Right lobe of liver (tissue), 6 donors: ENCODE data around the gene PSMD12. TPM values are rescaled to one million over a fixed set of nuclear protein-coding genes. Genes with fewer than 3 reads are reported as not detected.

Experiments
- ATAC-seq, 4 donors: fragments of 200-7000 bp; cut with Tn5 transposase; one replicate each; pipeline ENCODE4 v1.9.1; 2020; ENCODE audit warnings: mild to moderate bottlenecking in 4 of 4, moderate library complexity in 4 of 4
- DNase-seq, 3 donors: peaks; one replicate each; pipeline ENCODE4 v3.0.0-alpha.2; 2020
- H3K27ac ChIP-seq, 3 donors: fragments of 200-600 bp; one replicate each; pipeline ENCODE4 v1.8.0; 2022
- H3K27me3 ChIP-seq, 2 donors: fragments of 200-600 bp; one replicate each; pipeline ENCODE4 v1.8.0; 2022
- H3K36me3 ChIP-seq, 4 donors: fragments of 200-600 bp; sonication (generic) in 1 of 4; one replicate each; pipeline versions ENCODE4 v1.5.1 to v1.8.0; 2017 to 2022; ENCODE audit warnings: control low read depth in 1 of 4
- H3K4me1 ChIP-seq, 4 donors: fragments of 200-600 bp; sonication (generic) in 1 of 4; one replicate each; pipeline versions ENCODE4 v1.5.1 to v1.8.0; 2017 to 2022; ENCODE audit warnings: control low read depth in 1 of 4
- H3K4me3 ChIP-seq, 3 donors: fragments of 200-600 bp; one replicate each; pipeline ENCODE4 v1.8.0; 2022
- H3K9me3 ChIP-seq, 4 donors: fragments of 200-600 bp; sonication (generic) in 1 of 4; one replicate each; pipeline versions ENCODE4 v1.5.1 to v1.8.0; 2017 to 2022; ENCODE audit warnings: control low read depth in 1 of 4
- CTCF ChIP-seq, 4 donors: fragments of 200-600 bp in 3 of 4; fragments of 450-650 bp in 1 of 4; IDR thresholded peaks; one replicate each; pipeline versions ENCODE4 v1.5.1 to v1.8.0; 2016 to 2022; ENCODE audit warnings: antibody characterized with exemption in 4 of 4, mild to moderate bottlenecking in 2 of 4
- POLR2A ChIP-seq: fragments of 450-650 bp; IDR thresholded peaks from one replicate; pipeline ENCODE4 v1.6.1; 2017; ENCODE audit warnings: antibody characterized with exemption, mild to moderate bottlenecking
- WGBS: methylation state at CpG from one replicate; pipeline ENCODE4 v1.1.6; 2018; ENCODE audit warnings: low coverage, low lambda C conversion rate; ENCODE audit not compliant: insufficient coverage; ENCODE audit errors: missing lambda C conversion rate; 5-methylcytosine and 5-hydroxymethylcytosine counted together
- intact Hi-C, 2 donors: fragments of 100-400 bp; cut with DNase I; formaldehyde crosslinking; loops; one replicate each; pipeline versions ENCODE4 v1.11.2 to v1.14.1; 2022
- long read RNA-seq: library from polyadenylated mRNA; unstranded; transcript quantifications from one replicate; pipeline ENCODE4 v2.0.0, GENCODE V29; 2019
- total RNA-seq, 6 experiments: library from RNA; depleted of rRNA in 2 of 6; stranded (reverse); fragments of >200 nt in 2 of 6; fragmentation: NEBNext Ultra II Directional in 3 of 6; extraction: Animal tissue kit (Norgen Biotek cat#: 25700) in 3 of 6; gene quantifications; one replicate each; pipeline versions ENCODE4 v1.1.0 to v1.2.4, GENCODE V29; 2016 to 2023
- donor health status: DM: no; HTN: yes; CAD: no.
- donor health status: DM: no; HTN: no; CAD: no.
- donor health status: DM: no; HTN: no; CAD: no.
- donor health status: DM: no; HTN: yes; CAD: no.
- donor health status: DM: no; HTN: yes; CAD: no.

PSMD12 gene
- 10 to 100 TPM; 27.3 to 40.1 (median 31.1) TPM for total RNA-seq
- long read RNA-seq, full-length matches to known transcripts, result 7 of 11 reads
- long read RNA-seq, partial matches to known transcripts, result 4 of 11 reads
- long read RNA-seq, other reads (novel, unspliced or antisense), result 0 of 11 reads

- H3K27me3 ChIP-seq, result no peaks in the 10 kb centered on the region
- peaks cover 0 to 7% (median 0%) of the 10 kb centered on the region in 4 donors for H3K36me3 ChIP-seq
- intact Hi-C loops, result no loop called here
- peak; percentile 91 to 98 (median 95) for ATAC-seq
- peak; percentile 95 to 97 (median 96) for DNase-seq
- H3K27ac ChIP-seq, result peak within 1 kb of the TSS; percentile 96 to 98 (median 97)
- TF ChIP-seq POLR2A (peak; percentile 91), CTCF (IDR thresholded peaks at IDR 0.05) (no peak)
- peaks cover 0 to 28% (median 10%) of the 10 kb centered on the region in 4 donors for H3K4me1 ChIP-seq
- H3K4me3 ChIP-seq, result peak within 1 kb of the TSS; percentile 88 to 96 (median 93)
- no peaks in the 10 kb centered on the region for H3K9me3 ChIP-seq
- WGBS, result 4% methylated on average over 7 of the region's 55 CpGs
Observed at GRCh38 chr17:67366193-67367157, at the start of gene PSMD12. Gene PSMD12 (minus strand): TSS chr17:67366577. CDS start chr17:67366519, 58 bp downstream.

GRCh38 chr17:67415291-67415690 lies 48.9 kb upstream of the PSMD12 start:
- TF ChIP-seq CTCF (IDR thresholded peaks at IDR 0.05), result no peak
- TF ChIP-seq POLR2A, result no peak

GRCh38 chr17:67414559-67414958 lies 48.2 kb upstream of the PSMD12 start:
- no peaks in the 10 kb centered on the region for H3K9me3 ChIP-seq
- intact Hi-C loops, result no loop called here
- H3K27me3 ChIP-seq, result no peaks in the 10 kb centered on the region
- DNase-seq (no peak), ATAC-seq (peak; percentile 55 to 75 (median 70))
- TF ChIP-seq CTCF (IDR thresholded peaks at IDR 0.05) (no peak), POLR2A (no peak)
- H3K4me1 ChIP-seq, result peaks cover 0 to 42% (median 8%) of the 10 kb centered on the region in 4 donors
- no peaks in the 10 kb centered on the region for H3K36me3 ChIP-seq
- WGBS, result 44% methylated on average over 2 of the region's 2 CpGs
- peak overlapping the region in 2 of 3 donors; percentile 47 to 59 for H3K27ac ChIP-seq
- no peak overlapping the region for H3K4me3 ChIP-seq

More at GRCh38 chr17:67415291-67415690, 48.9 kb upstream of the PSMD12 start:
- Histone ChIP-seq H3K4me3 (no peak overlapping the region), H3K9me3 (no peaks in the 10 kb centered on the region), H3K27me3 (no peaks in the 10 kb centered on the region), H3K4me1 (peaks cover 0 to 42% (median 8%) of the 10 kb centered on the region in 4 donors), H3K36me3 (no peaks in the 10 kb centered on the region), H3K27ac (peak overlapping the region in 2 of 3 donors; percentile 47 to 59)
- intact Hi-C loops, result no loop called here
- DNase-seq (peak in 1 of 3 donors; percentile 65), ATAC-seq (peak; percentile 61 to 72 (median 68))
- 36% methylated on average over 7 of the region's 7 CpGs for WGBS

- DNase-seq (no peak), ATAC-seq (peak in 1 of 4 donors; percentile 44)
- H3K27ac ChIP-seq, result no peak overlapping the region
- no peaks in the 10 kb centered on the region for H3K9me3 ChIP-seq
- H3K27me3 ChIP-seq, result no peaks in the 10 kb centered on the region
- no peak for TF ChIP-seq POLR2A
- TF ChIP-seq CTCF (IDR thresholded peaks at IDR 0.05), result no peak
- H3K4me3 ChIP-seq, result no peak overlapping the region
- intact Hi-C loops, result no loop called here
- no peaks in the 10 kb centered on the region for H3K36me3 ChIP-seq
- WGBS, result 67% methylated on average over 1 of the region's 1 CpG
- H3K4me1 ChIP-seq, result peaks cover 0 to 42% (median 8%) of the 10 kb centered on the region in 4 donors
Observed at GRCh38 chr17:67414130-67414529, 47.8 kb upstream of the PSMD12 start.
